HG03460 (cell line): ENCODE measurements around the gene BEGAIN.

Experiments
- ATAC-seq: cut with Tn5 transposase; IDR thresholded peaks from one replicate; pipeline ENCODE4 v1.9.1; 2021; ENCODE audit not compliant: unreplicated experiment

Gene BEGAIN

DNA sequence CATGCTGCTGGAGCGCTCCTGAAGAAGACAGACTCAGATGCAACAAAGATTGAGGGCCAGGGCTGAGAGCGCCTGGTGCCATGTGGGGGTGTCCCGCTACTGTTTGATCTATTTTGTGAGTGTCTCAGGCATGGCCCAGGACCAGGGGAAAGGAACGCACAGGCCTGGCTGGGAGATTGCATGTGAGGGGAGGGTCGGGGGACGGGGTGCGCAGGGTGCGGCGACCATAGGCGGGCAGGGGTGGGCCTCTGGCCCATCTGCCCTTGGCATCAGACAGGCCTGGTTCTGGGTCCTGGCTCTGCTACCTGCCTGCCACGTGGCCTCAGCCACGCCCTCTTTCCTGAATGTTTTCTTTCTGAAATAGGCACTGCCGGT, 47.5 kb downstream of the BEGAIN start:
- ATAC-seq = no peak

DNA sequence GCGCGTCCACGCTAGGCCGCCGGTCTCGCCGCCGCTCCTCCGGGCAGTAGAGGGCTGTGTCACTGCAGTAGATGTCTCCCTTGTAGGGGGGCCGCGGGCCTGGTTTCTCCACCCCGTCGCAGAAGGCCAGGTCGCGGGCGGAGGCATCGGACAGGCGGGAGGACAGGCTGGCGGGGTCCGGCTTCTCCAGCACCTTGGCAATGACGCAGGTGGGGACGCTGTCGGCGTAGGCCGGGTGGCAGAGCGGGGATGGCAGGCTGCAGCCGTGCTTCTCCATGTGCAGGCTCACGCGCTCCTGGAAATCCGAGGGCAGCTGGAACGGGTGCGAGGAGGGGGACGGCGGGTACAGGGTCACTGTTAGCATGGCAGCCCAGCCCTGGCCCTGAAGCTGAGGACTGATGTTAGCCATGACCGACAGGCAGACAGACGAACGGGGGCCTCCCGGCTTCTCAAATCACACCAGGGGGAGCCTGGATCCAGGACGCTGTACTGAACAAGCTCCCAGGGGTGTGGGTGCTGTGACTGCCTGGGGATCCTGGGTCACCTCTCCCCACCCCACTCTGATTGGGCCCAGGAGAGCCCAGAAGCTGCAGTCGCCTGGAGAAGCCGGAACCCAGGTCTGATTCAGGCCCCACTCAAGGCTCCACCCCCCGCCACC, 48.1 kb downstream of the BEGAIN start:
- ATAC-seq = no peak

DNA sequence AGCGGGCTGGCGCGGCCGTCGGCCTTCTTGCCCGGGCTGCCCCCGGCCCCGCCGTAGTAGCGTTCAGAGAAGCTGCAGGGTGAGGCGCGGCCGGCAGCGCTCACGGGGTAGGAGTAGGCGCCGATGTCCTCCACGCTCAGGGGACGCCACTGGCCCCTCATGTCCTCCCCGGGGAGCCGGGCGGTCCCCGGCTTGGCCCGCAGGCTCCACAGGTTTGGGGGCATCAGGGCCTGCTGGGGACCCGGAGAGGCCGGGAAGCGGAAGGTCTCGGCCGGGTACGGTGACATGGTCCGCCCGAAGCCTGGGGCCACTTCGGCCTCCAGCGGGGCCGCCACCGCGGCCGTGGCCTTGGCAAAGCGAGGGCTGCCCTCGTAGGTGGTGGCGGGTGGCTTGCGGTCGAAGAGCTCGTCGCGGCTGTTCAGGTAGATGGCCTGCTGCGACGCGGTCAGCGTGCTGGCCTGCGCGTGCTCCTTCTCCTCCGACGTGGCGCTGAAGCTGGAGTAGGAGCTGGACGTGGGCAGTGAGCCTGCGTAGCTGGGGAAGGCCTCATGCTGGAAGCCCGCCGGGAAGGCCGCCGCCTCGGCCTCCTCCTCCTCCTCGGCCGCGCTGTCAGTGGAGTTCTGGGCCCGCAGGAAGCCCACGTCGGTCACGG, 48.7 kb downstream of the BEGAIN start:
- no peak for ATAC-seq

DNA sequence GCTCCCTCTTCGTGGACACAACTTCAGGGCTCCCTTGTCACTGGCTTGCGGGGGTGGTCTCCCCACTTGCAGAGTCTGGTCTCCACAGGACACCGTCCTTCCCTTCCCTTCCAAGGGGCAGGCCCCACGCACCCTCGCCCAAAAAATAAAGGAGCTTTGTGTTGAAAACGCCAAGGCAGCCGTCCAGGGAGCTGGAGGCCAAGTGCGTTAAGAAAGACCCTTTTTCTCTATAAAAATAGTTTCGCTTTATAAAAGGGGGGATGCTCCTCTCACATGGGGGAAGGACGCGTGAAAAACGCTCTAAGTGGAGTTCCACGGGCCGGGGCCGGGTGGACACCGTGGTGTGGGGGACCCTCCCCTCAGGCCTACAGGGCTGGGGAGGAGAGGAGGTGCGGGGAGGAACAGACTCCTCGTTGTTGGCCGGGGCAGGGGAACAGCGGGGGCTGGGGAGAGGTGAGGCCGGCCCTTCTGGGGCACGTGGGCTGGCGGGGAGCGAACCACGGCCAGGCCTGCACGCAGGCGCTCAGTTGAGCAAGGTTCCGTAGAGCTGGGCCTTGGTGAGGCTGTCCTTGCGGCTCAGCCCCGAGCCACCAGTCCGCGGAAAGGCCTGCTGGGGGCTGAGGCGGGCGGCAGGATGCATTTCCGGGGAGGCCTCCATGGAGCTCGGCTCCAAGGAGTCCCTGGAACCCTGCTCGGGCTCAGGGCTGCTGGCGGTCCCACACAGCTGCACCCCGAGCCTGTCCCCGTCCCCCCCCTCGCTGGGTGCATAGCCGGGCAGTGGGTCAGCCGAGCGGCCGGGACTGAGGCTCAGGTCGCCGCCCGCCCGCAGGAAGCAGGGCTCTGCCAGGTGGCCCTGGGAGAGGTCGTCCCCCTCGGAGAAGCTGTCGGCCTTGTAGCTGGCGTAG, 49.5 kb downstream of the BEGAIN start:
- no peak for ATAC-seq

DNA sequence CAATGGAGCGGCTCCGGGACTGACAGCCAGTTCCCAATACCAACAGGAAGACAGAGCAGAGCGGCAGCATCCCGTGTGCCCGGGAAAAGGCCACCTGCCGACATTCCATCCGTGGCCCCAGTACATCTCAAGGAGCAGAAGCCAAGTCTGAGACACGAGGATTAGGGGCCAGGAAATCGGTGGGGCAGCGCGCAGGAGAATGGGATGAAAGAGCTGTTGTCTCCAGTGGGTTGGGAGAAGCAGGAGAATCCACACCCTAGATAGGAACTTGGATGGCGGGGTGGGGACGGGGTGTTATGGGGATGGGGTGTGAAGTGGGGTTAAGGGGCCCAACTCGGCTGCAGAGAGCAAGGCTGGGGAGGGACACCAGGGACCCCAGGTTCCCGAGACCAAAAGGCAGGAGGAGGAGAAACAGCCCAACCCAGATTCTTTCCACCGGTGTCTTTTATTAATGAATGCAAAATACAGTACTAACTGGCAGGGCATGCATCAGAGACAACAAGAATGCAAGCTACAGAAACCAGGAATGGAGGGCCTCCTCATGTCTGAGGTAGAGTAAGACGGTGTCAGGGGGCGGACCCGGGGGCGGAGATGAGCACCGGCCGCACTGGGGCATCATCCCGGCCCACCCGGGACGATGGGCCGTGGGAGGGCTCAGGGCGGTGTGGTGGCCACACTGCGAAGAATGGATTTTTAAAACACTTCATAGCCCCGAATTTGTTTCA, 50.3 kb downstream of the BEGAIN start:
- no peak for ATAC-seq

DNA sequence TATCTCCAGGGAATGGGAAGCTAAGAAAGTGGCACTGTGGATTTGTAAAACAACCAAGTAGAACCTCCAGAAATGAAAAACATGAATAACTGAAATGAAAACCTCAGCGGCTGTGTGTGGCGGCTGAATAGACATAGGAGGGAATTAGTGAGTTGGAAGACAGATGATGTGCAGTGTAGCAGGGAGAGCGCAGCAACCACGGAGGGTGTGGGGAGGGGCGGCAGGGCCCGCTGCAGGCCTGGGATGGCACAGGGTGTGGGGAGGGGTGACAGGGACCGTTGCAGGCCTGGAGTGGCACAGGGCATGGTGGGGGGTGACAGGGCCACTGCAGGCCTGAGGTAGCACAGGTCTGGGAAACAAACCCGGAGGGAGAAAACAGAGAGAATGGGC, 51.1 kb downstream of the BEGAIN start:
- no peak for ATAC-seq

DNA sequence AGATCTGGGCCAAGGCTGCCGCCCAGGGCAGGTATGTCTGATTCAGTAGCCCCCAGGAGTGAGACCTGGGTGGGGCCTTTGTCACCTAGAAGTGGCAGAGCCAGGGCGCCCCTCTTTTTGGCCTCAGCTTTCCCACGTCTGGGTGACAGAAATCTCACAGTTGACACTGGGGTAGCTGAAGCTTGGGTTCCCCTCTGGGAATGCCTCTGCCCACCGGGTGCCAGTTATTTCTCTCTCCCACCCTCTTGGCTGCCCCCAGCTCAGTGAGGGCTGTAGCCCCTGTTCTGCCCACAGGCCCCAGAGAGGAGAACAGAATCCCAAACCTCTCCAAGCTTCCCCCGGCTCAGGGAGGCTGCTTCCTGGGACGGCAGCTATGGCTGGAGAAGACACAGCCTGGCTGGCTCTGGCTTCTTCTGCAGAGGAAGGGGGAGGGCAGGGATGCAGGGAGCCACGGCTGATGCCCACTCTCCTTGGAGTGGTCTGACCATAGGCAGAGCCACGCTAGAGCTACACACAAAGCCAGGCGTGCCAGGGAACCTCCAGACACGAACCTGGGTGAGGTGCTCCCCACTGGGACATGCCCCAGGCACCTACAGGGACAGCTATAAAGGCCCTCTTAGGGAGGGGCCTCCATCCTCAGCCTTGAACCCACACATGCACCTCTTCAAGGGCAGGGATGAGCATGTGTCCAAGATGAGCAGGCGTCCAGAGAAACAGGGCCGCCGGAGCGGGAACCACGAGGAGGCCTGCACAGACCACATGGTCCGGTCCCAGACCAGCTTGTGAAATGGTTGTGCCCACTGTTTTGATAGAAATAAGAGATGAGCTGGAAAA, 51.7 kb downstream of the BEGAIN start:
- ATAC-seq = no peak

DNA sequence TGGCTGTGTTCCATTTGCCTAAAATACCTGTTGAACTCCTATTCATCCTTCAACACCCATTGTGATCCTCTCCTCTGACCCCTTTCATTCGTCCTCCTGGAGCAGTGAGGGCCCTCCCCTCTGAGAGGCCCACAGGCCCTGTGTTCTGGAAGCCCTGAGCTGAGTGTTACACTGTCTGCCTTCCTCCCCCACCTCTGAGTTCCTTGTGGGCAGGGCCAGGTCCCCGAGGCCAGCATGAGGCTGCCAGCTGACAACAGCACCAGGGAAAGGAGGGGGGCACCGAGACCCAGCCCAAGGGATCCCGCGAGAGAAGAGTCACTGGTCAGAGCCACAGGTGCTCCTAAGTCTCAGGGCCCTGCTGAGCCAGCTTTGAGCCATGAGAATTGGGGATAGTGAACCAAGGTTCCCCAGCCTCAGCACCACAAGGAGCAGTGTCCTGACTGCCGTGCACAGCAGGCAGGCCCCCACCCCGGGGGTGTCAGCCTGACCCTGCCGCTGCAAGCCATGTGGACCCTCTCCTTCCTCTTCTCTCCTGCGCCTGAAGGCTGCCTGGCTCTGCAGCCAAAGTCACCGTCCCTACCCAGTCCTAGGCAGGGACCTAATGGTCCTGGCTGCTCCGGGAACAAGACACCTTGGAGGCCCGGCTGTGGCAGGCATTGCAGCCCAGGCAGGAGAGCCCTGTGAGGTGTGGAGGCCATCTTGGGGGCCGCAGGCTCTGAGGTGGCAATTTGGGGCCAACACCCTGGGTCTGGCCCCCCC, 52.5 kb downstream of the BEGAIN start:
- no peak for ATAC-seq

DNA sequence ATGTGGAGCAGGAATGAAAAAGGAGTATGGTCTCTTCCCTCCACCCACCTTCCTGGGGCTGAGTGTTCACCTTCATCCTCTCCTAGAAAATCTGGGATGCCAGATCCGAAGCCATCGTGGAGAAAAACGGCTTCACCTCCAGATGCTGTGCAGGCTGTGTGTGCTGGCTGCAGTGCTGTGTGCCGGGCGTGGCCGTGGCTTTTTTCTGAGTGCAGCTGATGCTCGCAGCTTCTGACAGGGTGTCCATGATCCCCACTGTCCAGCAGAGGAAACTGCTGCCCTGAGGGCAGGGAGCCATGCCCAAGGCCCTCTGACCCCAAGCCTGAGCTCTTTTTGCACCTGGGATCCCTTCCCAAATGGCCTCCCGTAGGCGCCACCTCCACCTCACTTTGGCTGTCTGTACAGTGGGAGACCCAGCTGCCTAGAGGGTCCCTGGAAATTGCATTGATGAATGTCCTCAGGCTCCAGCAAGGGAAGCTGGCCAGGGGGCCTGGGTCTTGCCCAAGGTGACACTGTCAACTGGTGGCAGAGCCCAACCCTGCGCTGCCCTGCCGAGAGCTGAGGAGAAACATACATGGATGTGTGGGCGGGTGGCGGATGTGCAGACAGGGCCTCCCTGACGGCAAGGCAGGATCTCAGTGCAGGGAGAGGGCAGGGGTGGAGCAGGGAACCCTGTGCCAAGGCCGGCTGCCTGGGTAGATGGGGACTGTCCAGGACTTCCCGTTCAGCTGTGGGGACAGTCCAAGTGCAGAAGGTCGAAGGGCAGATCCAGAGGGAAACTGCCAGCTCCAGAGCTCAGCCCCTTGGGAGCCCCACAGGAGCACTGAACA, 53.3 kb downstream of the BEGAIN start:
- no peak for ATAC-seq

DNA sequence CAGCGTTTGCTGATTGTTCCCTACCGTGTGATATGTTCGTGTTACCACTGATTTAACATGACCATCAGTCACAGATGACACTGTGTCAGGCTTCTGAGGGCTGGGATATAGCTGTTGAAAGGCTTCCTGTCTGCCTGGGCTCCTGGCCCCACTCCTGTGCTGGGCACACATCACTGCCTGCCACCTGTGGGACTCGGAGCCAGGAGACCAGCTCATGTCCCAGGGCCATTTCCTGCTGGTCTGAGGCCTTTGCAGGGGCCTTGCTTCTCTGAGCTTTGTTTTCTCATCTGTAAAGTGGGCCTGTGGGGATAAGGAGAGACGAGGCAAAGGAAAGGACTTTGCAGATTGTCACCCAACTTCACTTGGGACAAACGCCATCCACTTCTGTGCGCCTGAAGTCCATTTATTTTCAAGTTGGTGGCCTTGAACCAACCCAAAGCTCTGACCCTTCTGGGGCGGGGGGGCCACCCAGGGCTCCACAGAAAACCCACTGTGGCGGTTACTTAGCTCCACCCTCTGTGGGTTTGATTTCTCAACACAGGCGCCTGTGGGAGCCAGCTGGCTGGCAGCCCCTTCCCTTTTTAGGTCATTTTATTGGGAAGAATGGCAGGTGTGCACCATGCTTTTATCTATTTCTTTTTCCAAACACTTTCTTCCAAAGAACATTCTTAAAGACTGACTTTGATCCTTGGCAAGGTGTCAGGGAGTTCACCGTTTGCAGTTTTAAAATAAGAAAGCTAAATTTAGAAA, 54.1 kb downstream of the BEGAIN start:
- no peak for ATAC-seq

DNA sequence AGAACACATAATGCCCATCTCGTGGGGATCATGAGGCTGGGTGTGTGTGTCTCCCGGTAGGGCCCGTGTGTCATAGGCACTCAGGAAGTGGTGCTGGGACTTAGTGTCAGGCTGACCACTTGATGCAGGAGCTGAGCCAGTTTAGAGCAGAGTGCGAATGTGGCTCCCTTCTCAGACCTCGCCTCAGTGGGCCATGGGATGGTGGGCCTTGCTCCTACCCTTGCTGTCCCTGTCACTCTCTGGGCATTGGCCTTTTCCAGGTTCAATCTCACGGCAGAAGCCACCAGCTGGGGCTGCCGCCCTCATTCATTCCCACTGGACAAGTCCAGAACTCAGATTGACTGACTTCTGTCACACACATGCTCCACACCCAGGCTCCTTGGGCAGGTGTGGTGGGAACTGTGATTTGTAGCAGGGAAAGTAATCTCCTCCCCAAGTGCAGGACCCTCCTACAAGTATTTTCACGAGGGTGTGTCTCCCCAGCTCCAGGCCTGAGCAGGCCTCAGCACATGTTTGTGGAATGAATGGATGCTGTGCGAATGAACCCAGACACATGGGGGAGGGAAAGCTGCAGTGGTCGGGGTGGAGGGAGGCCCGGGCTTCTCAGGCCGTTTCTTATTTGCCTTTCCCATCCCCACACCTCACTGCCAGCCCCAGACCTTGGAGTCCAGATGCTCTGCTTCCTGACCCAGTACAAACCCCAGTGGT, 54.9 kb downstream of the BEGAIN start:
- no peak for ATAC-seq

DNA sequence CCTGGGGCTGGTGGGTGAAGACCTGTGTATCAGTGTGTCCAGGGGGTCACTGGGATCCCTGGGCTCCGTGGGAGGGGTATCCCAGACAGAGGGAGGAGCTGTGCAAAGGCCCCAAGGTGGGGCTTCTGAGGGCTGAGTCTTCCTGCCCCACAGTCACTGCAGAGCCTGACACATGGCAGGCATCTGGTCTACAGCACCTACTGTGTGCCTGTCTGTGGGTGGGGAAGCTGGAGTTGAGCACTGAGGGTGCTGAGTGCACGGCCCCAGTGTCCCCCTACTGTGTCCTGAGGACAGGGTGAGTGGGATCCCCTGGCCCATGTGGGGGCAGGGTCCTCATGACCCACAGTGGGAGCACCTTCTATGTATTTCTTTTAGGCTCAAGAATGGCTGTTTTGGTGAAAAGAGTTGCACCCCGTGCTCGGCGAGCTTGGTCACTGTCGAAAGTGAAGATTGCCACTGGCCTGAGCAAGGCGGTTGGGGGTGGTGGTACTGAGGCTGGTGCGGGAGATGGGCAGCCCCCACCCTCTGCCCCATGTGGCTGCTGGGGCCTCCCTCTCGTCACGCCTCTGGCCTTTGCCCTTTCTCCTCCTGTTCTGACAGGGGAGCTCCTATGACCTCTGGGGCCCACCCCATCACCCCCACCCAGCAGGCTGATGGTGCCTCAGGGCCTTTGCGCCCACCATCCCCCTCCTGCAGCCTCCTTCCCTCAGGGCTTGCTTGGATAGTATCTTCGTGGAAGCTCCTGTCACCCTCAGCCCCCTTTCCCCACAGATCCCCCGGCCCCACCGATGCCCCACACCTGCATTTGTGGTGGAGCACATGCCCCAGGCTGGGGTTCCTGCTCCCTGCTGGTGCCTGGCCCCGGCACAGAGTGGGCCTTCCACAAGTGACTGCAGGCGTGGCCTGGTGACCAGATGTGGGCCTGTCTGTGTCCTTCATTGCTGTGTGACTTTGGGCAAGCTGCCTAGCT, 55.8 kb downstream of the BEGAIN start:
- no peak for ATAC-seq

DNA sequence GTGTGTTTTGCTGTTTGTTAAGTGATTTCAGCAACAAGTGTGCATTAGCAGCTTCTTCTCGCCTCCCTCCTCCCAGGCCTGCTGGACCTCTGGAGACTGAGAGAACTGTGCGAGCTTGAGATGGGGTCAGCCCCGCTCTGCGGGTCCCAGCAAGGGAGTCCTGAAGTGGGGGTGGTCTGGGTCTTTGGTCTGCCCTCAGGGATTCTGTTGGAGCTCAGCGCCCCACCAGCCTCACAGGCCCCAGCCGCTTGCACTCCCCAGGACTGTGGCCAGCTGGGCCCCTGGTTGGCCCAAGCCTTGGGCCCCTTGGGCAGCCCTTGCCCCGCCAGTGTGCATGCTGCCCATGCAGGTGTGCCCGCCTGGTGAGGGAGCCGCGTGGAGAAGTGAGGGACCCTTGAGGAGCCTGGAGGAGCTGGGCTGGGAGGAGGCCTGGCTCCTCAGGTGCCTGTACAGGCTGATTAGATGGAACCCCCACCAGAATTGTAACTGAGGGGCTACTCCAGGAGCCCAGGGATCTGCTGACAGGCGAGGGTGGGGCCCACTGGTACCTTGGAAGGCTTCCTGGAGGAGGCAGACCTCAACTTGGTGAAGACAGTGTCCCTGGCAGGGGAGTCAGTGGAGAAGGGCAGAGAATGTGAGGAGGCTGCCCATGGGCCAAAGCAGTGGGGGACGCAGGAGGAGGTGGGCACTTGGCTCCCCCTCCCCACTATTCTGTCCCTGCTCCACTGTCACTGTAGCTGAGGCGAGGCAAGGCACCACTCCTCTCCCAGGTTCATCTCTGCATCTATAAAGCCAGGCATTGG, 56.7 kb downstream of the BEGAIN start:
- ATAC-seq = no peak

DNA sequence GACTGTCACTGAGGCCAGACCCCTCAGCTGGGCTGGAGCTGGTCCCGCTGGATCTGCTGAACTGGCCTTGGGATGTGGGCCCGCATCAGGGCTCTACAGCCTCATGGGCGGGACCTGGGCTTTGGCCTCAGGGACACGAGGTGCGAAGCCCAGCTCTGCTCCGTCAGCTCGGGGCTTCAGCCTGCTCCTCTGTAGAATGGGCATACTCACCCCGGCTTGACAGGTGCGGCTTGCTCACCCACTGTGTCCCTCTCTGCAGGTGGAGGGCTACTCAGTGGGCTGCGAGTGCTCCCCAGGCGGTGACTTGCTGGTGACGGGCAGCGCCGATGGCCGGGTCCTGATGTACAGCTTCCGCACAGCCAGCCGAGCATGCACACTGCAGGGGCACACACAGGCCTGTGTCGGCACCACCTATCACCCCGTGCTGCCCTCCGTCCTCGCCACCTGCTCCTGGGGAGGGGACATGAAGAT, 57.6 kb downstream of the BEGAIN start:
- ATAC-seq = no peak

DNA sequence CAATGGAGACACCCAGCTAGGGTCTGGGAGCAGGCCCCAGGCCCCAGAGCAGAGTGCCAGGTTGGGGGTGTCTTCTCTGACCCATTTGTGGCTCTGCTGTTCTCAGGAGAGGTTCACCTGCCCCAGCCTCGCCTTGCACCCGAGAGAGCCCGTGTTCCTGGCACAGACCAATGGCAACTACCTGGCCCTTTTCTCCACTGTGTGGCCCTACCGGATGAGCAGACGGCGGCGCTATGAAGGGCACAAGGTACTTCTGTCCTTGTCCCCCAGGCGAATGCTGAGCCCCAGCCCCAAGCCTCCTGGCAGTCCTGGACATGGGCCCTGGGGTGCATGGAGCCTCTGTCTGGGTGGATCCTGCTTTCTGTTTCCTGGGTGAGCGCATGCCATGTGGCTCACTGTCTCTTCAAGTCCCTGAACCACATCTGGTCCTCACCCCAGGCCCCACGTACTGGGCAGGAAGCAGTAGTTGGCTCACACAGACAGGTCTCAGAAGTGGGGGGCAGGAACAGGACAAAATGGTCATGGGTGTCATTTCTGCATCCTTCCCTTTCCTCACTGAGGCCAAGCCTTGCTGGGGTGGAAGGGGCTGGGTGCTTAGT, 58.2 kb downstream of the BEGAIN start:
- ATAC-seq = no peak
